Breast epithelium (tissue), 3 donors: ENCODE results near the gene SLC17A4.

Experiments used
- POLR2A ChIP-seq: fragments of 450-650 bp; IDR thresholded peaks from one replicate; pipeline ENCODE4 v1.6.1; 2016; ENCODE audit warnings: antibody characterized with exemption, mild to moderate bottlenecking, moderate library complexity
- POLR2AphosphoS5 ChIP-seq, 3 donors: sonication (generic); formaldehyde crosslinking; IDR thresholded peaks; one replicate each; pipeline ENCODE4 v1.6.1; 2017; ENCODE audit warnings: antibody characterized with exemption in 3 of 3

DNA sequence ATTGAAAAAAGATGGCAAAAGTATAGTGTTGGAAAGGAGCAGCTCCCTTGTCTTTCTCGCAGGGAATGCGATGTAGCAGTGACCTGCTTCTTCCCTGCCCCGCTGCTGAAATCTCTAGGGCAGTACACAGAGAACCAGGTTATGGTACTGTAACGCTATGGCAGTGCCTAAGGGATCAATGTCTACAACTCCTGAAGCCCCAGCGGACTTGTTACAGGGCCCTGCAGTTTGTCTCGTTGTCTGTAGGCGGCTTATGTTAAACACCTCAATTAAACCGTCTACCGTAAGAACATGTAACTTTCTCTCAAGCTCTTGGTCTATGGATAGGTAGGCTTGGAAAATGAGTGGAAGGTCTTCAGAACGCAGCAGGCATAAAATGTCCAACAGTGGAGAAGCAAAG is 44.8 kb upstream of the SLC17A4 start:
- TF ChIP-seq POLR2AphosphoS5 (IDR thresholded peaks at IDR 0.05) (no peak), POLR2A (no peak)
